ENCODE data around the gene DENR.

DNA sequence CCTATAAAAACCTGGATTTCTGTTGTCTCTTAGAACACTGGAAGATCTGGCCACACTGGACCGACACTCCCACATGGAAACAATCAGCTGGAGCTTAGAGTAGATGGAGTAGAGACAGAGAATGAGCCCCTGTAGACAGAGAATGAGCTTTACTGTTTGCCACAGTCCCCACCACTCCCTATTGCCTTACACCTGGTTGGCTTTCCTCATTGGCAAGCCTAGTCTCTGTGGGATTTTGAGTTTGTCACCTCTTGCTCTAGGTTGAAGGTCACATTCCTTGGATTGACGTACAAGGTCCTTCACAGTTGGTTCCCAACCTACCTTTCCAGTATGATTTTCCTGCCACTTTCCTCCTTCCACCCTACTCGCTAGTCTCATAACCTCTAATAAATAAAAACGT is 20.0 kb upstream of the DENR start:
- TF ChIP-seq POLR2A (IDR thresholded peaks at IDR 0.05) (no peak), CTCF (IDR thresholded peaks at IDR 0.05) (no peak), POLR2AphosphoS5 (IDR thresholded peaks at IDR 0.05) (no peak)

Data from upper lobe of left lung (tissue), 4 donors.